ENCODE data around the gene ZNF469.

- no peak for TF ChIP-seq CTCF (IDR thresholded peaks at IDR 0.05; ENCODE audit: low read depth, low read length)
- no peak for TF ChIP-seq EZH2phosphoT487 (IDR thresholded peaks at IDR 0.05; ENCODE audit: low read depth)
These were observed 14.7 kb upstream of the ZNF469 start for GRCh38 chr16:88368036-88368435.
